GM12878 (cell line): Measurements from ENCODE around the gene ARID1A. TPM values are rescaled to one million over a fixed set of nuclear protein-coding genes. Genes with fewer than 3 reads are reported as not detected.

Source experiments
- ATAC-seq: fragments of 200-7000 bp; cut with Tn5 transposase; 3 replicates; pipeline ENCODE4 v1.9.1; 2020; ENCODE audit warnings: mild to moderate bottlenecking, moderate library complexity
- BruUV-seq: library from RNA; stranded (reverse); fragments of 400-500 nt; replicated peaks from 2 replicates; lab custom pipeline; 2021; lab: Mats Ljungman, UMichigan
- CTCF ChIA-PET: fragments of 300-600 bp; sonication (Branson Sonifier 250); formaldehyde crosslinking; extraction: SDS; loops from one replicate; lab custom pipeline; 2021; ENCODE audit warnings: inconsistent platforms; lab: Yijun Ruan, JAX
- POLR2A ChIA-PET: fragments of 350-600 bp; formaldehyde crosslinking; extraction: SDS; loops from one replicate; lab custom pipeline; 2021; ENCODE audit warnings: inconsistent platforms; lab: Charles Lee
- RAD21 ChIA-PET: fragments of 300-600 bp; sonication (Branson Sonifier 250); formaldehyde crosslinking; loops from one replicate; lab custom pipeline; 2023; ENCODE audit warnings: antibody characterized with exemption; ENCODE audit not compliant: unreplicated experiment; lab: Charles Lee
- SMC1A ChIA-PET: fragments of 300-600 bp; sonication (Branson Sonifier 250); formaldehyde crosslinking; loops from one replicate; lab custom pipeline; 2023; ENCODE audit not compliant: unreplicated experiment, uncharacterized antibody; lab: Charles Lee
- DNase-seq: peaks from one replicate; pipeline ENCODE4 v3.0.0-alpha.2; 2011; ENCODE audit warnings: low read depth, low spot score
- FAIRE-seq: peaks from 3 replicates; lab custom pipeline; 2011; peaks lifted over from hg19 to GRCh38; lab: Jason Lieb, UNC
- H2AFZ ChIP-seq: 2 replicates; pipeline ENCODE4 v1.6.0; 2011; ENCODE audit warnings: low read depth, low read length, control low read depth; ENCODE audit not compliant: control insufficient read depth
- H3K27ac ChIP-seq: 2 replicates; pipeline ENCODE4 v1.5.1; 2011; ENCODE audit warnings: control low read depth; ENCODE audit not compliant: control insufficient read depth, insufficient read depth
- H3K27me3 ChIP-seq, 2 experiments: replicated peaks in 1 of 2; 2 replicates each; pipeline versions ENCODE4 v1.6.0 to v1.6.1; 2011; ENCODE audit warnings: low read length in 1 of 2; ENCODE audit not compliant: control insufficient read depth in 2 of 2, insufficient read depth in 2 of 2
- H3K36me3 ChIP-seq, 2 experiments: 2 replicates each; pipeline ENCODE4 v1.5.1; 2011; ENCODE audit warnings: low read length in 1 of 2; ENCODE audit not compliant: control insufficient read depth in 2 of 2, insufficient read depth in 2 of 2
- H3K4me1 ChIP-seq: 2 replicates; pipeline ENCODE4 v1.6.1; 2011; ENCODE audit warnings: mild to moderate bottlenecking, low read length, moderate library complexity, mixed read lengths; ENCODE audit not compliant: control insufficient read depth, insufficient read depth
- H3K4me2 ChIP-seq: 2 replicates; pipeline ENCODE4 v1.6.0; 2011; ENCODE audit warnings: control low read depth; ENCODE audit not compliant: control insufficient read depth, insufficient read depth
- H3K4me3 ChIP-seq: fragments of 200-600 bp; sonication (generic); 2 replicates; pipeline ENCODE4 v1.5.1; 2016
- H3K79me2 ChIP-seq: 2 replicates; pipeline ENCODE4 v1.6.0; 2011; ENCODE audit warnings: low read length; ENCODE audit not compliant: control insufficient read depth, insufficient read depth
- H3K9ac ChIP-seq: 2 replicates; pipeline ENCODE4 v1.8.0; 2011; ENCODE audit warnings: low read length, control low read depth, mixed read lengths; ENCODE audit not compliant: control insufficient read depth, insufficient read depth
- H3K9me3 ChIP-seq: replicated peaks from 3 replicates; pipeline ENCODE4 v1.5.1; 2011; ENCODE audit warnings: mild to moderate bottlenecking, low read length; ENCODE audit not compliant: control insufficient read depth, insufficient read depth
- H4K20me1 ChIP-seq: 2 replicates; pipeline ENCODE4 v1.6.0; 2011; ENCODE audit not compliant: control insufficient read depth, insufficient read depth
- PAX5 ChIP-seq: IDR thresholded peaks from 2 replicates; pipeline ENCODE4 v1.6.1; 2011; ENCODE audit warnings: low read depth, low read length, borderline replicate concordance
- SMARCA5 ChIP-seq: fragments of 450-650 bp; IDR thresholded peaks from 2 replicates; pipeline ENCODE4 v1.6.1; 2017; ENCODE audit warnings: mild to moderate bottlenecking
- WGBS: methylation state at CpG from one replicate; pipeline ENCODE4 v1.1.6; 2016; ENCODE audit warnings: low lambda C conversion rate; ENCODE audit not compliant: insufficient replicate concordance, insufficient coverage; ENCODE audit errors: missing lambda C conversion rate; 5-methylcytosine and 5-hydroxymethylcytosine counted together
- in situ Hi-C: fragments of 300-500 bp; cut with MboI; formaldehyde crosslinking; loops from 9 replicates; pipeline ENCODE4 v1.14.3; 2018; ENCODE audit warnings: mixed read lengths
- intact Hi-C: fragments of 100-400 bp; cut with micrococcal nuclease; formaldehyde crosslinking; loops from one replicate; pipeline ENCODE4 v1.14.2; 2022; ENCODE audit not compliant: unreplicated experiment
- polyA plus RNA-seq, 11 experiments: library from polyadenylated mRNA; depleted of rRNA in 4 of 11; unstranded in 6 of 11; stranded (reverse) in 5 of 11; fragments of >200 nt; fragmentation: Nextera tagmentation in 4 of 11; fragmentation: Illumina TruSeq in 1 of 11; extraction: Ambion mirVana in 4 of 11; extraction: Trizol in 1 of 11; gene quantifications; 1 replicate in 1 of 11; 2 replicates in 10 of 11; pipeline versions ENCODE4 v1.2.1 to v1.2.3, GENCODE V29; 2011 to 2016; ENCODE audit warnings: inconsistent platforms in 2 of 11, missing spikeins in 2 of 11, low read depth in 1 of 11
- small RNA-seq: library from RNA; depleted of rRNA; stranded (forward); fragments of <200 nt; gene quantifications from one replicate; pipeline ENCODE3, GENCODE V24; 2014
- total RNA-seq, 4 experiments: library from RNA; depleted of rRNA in 3 of 4; stranded (reverse); fragments of >200 nt in 3 of 4; fragmentation: Illumina TruSeq in 1 of 4; extraction: Trizol in 1 of 4; gene quantifications; 2 replicates each; pipeline versions ENCODE4 v1.2.1 to v1.2.3, GENCODE V29; 2013 to 2021
- TF ChIP-seq, protein P1 (sequence below): fragments of 450-650 bp; IDR thresholded peaks from 2 replicates; pipeline ENCODE4 v1.6.1; 2017; ENCODE audit warnings: mild to moderate bottlenecking, low read depth, inconsistent platforms; ENCODE audit not compliant: poor library complexity, severe bottlenecking

The ARID1A gene
- total and polyA plus RNA-seq, 10 of the 15 experiments (the other 5 are each of a cell fraction or from before 2014, with no cell fraction given): 10.0 to 98.0 (median 23.5) TPM

DNA sequence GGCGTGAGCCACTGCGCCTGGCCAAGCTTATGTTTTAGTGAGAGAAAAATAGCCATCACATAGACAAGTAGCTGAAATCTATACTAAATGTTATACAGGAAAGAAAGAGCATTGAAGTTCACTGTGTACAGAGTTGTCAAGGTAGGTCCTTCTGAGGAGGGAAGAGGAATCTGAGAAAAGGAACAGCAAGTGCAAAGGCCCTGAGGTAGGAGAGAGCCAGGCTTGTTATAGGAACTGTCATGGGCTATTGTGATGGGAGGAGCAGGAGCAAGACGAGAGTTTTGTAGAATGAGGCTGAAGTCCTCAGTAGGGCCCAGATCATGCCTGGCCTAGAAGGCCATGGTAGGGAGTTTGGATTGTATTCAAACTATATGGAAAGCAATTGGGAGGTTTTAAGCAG is 135.2 kb downstream of the ARID1A start:
- POLR2A ChIA-PET: interaction anchor here (0.5 to 7.6 kb wide), 7 partner anchors 8 to 392 kb away, joined by 3 to 56 read pairs (median 6); no protein-coding TSS in a partner anchor
- FAIRE-seq (no peak), ATAC-seq (no peak), DNase-seq (no peak)
- no TSS peak for BruUV-seq
- no peaks in the 10 kb centered on the region for H3K9me3 ChIP-seq
- RAD21 ChIA-PET: interaction anchor here (0.6 to 3.6 kb wide), 8 partner anchors 10 to 193 kb away, joined by 3 to 26 read pairs (median 6); no protein-coding TSS in a partner anchor
- H4K20me1 ChIP-seq: no peaks in the 10 kb centered on the region
- H3K79me2 ChIP-seq: peaks cover 73% of the 10 kb centered on the region
- 98% methylated on average over 3 of the region's 3 CpGs for WGBS
- CTCF ChIA-PET: interaction anchor here (1.1 to 7.7 kb wide), 9 partner anchors 8 to 229 kb away, joined by 4 to 117 read pairs (median 6); no protein-coding TSS in a partner anchor
- H3K4me3 ChIP-seq: peak overlapping the region; percentile 46
- H3K36me3 ChIP-seq: peaks cover 5 to 27% of the 10 kb centered on the region in 2 experiments
- TF ChIP-seq, protein P1, sequence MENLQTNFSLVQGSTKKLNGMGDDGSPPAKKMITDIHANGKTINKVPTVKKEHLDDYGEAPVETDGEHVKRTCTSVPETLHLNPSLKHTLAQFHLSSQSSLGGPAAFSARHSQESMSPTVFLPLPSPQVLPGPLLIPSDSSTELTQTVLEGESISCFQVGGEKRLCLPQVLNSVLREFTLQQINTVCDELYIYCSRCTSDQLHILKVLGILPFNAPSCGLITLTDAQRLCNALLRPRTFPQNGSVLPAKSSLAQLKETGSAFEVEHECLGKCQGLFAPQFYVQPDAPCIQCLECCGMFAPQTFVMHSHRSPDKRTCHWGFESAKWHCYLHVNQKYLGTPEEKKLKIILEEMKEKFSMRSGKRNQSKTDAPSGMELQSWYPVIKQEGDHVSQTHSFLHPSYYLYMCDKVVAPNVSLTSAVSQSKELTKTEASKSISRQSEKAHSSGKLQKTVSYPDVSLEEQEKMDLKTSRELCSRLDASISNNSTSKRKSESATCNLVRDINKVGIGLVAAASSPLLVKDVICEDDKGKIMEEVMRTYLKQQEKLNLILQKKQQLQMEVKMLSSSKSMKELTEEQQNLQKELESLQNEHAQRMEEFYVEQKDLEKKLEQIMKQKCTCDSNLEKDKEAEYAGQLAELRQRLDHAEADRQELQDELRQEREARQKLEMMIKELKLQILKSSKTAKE: no peak
- no peak for TF ChIP-seq PAX5
- TF ChIP-seq SMARCA5: 0 out of 2 replicates have a peak, but pooled peaks have one; percentile 58
- in situ Hi-C loops: no loop called here
- peaks cover 37% of the 10 kb centered on the region for H3K4me1 ChIP-seq
- no peaks in the 10 kb centered on the region for H3K27me3 ChIP-seq
- no peak overlapping the region for H2AFZ ChIP-seq
- no peak overlapping the region; the same call in 1 of the 2 replicates for H3K9ac ChIP-seq
- intact Hi-C loops: no loop called here
- H3K4me2 ChIP-seq: peak overlapping the region; percentile 10
- peak overlapping the region; percentile 24 for H3K27ac ChIP-seq
- SMC1A ChIA-PET: interaction anchor here (0.8 to 7.2 kb wide), 7 partner anchors 8 to 228 kb away, joined by 3 to 57 read pairs (median 10); partner anchors contain the start of gene PIGV

Small RNA genes lying within 50 kb of the gene (small RNA-seq; reads per million reads assigned to genes)
- gene AL627082.1 (not detected), gene RN7SL165P (not detected)

Other genes starting within 250 kb of the ARID1A start
Only the 7 nearest of the 9 such genes appear.
- gene RPS6KA1, start 166.3 kb upstream of the ARID1A start, total RNA-seq (2014; rRNA removed): 118 and 136 TPM in 2 replicates
- 75.2 and 83.4 TPM in 2 replicates for gene RPS6KA1, start 166.3 kb upstream of the ARID1A start, total RNA-seq (2014; rRNA removed; fragmentation: Illumina TruSeq; extraction: Trizol)
- 115 and 116 TPM in 2 replicates for gene RPS6KA1, start 166.3 kb upstream of the ARID1A start, total RNA-seq (2021)
- 53.7 and 92.1 TPM in 2 replicates for gene RPS6KA1, start 166.3 kb upstream of the ARID1A start, polyA plus RNA-seq (2011; rRNA removed)
- 72.1 and 74.9 TPM in 2 replicates for gene RPS6KA1, start 166.3 kb upstream of the ARID1A start, polyA plus RNA-seq (2014; fragmentation: Illumina TruSeq; extraction: Trizol)
- 1 to 10 TPM; 5.0 to 9.9 TPM for gene RPS6KA1, start 166.3 kb upstream of the ARID1A start, polyA plus RNA-seq (2014; fragmentation: Nextera tagmentation; extraction: Ambion mirVana)
- gene RPS6KA1, start 166.3 kb upstream of the ARID1A start, polyA plus RNA-seq (2014; rRNA removed): 89.3 and 90.9 TPM in 2 replicates
- 100 to 1,000 TPM in 1 of 2 experiments, 10 to 100 TPM in 1; 99.4 to 106 TPM for gene RPS6KA1, start 166.3 kb upstream of the ARID1A start, polyA plus RNA-seq (2016; fragmentation: Nextera tagmentation; extraction: Ambion mirVana)
- 13.5 and 15.4 TPM in 2 replicates for gene PIGV, start 91.9 kb downstream of the ARID1A start, total RNA-seq (2014; rRNA removed)
- 10.9 and 11.1 TPM in 2 replicates for gene PIGV, start 91.9 kb downstream of the ARID1A start, total RNA-seq (2014; rRNA removed; fragmentation: Illumina TruSeq; extraction: Trizol)
- gene PIGV, start 91.9 kb downstream of the ARID1A start, total RNA-seq (2021): 10.4 and 10.7 TPM in 2 replicates
- 11.0 and 17.3 TPM in 2 replicates for gene PIGV, start 91.9 kb downstream of the ARID1A start, polyA plus RNA-seq (2011; rRNA removed)
- 10.4 and 11.2 TPM in 2 replicates for gene PIGV, start 91.9 kb downstream of the ARID1A start, polyA plus RNA-seq (2014; fragmentation: Illumina TruSeq; extraction: Trizol)
- 10 to 100 TPM in 1 of 2 experiments, 1 to 10 TPM in 1; 8.8 to 12.8 TPM for gene PIGV, start 91.9 kb downstream of the ARID1A start, polyA plus RNA-seq (2014; fragmentation: Nextera tagmentation; extraction: Ambion mirVana)
- 8.0 and 9.8 TPM in 2 replicates for gene PIGV, start 91.9 kb downstream of the ARID1A start, polyA plus RNA-seq (2014; rRNA removed)
- 10 to 100 TPM; 15.8 to 18.1 TPM for gene PIGV, start 91.9 kb downstream of the ARID1A start, polyA plus RNA-seq (2016; fragmentation: Nextera tagmentation; extraction: Ambion mirVana)
- gene ZDHHC18, start 130.7 kb downstream of the ARID1A start, total RNA-seq (2014; rRNA removed): 22.0 and 25.0 TPM in 2 replicates
- 17.3 and 17.6 TPM in 2 replicates for gene ZDHHC18, start 130.7 kb downstream of the ARID1A start, total RNA-seq (2014; rRNA removed; fragmentation: Illumina TruSeq; extraction: Trizol)
- 34.4 and 35.9 TPM in 2 replicates for gene ZDHHC18, start 130.7 kb downstream of the ARID1A start, total RNA-seq (2021)
- gene ZDHHC18, start 130.7 kb downstream of the ARID1A start, polyA plus RNA-seq (2011; rRNA removed): 41.8 and 81.2 TPM in 2 replicates
- gene ZDHHC18, start 130.7 kb downstream of the ARID1A start, polyA plus RNA-seq (2014; fragmentation: Illumina TruSeq; extraction: Trizol): 31.7 and 39.1 TPM in 2 replicates
- 1 to 10 TPM in 1 of 2 experiments, under 1 TPM in 1; 0.40 to 1.2 TPM for gene ZDHHC18, start 130.7 kb downstream of the ARID1A start, polyA plus RNA-seq (2014; fragmentation: Nextera tagmentation; extraction: Ambion mirVana)
- 40.7 and 42.7 TPM in 2 replicates for gene ZDHHC18, start 130.7 kb downstream of the ARID1A start, polyA plus RNA-seq (2014; rRNA removed)
- gene ZDHHC18, start 130.7 kb downstream of the ARID1A start, polyA plus RNA-seq (2016; fragmentation: Nextera tagmentation; extraction: Ambion mirVana): 1 to 10 TPM; 1.3 to 2.0 TPM
- 2.0 and 2.7 TPM in 2 replicates for gene SFN, start 167.1 kb downstream of the ARID1A start, total RNA-seq (2014; rRNA removed)
- gene SFN, start 167.1 kb downstream of the ARID1A start, total RNA-seq (2014; rRNA removed; fragmentation: Illumina TruSeq; extraction: Trizol): 1.7 and 2.1 TPM in 2 replicates
- 2.9 and 4.1 TPM in 2 replicates for gene SFN, start 167.1 kb downstream of the ARID1A start, total RNA-seq (2021)
- 0.06 and 0.19 TPM in 2 replicates for gene SFN, start 167.1 kb downstream of the ARID1A start, polyA plus RNA-seq (2011; rRNA removed)
- gene SFN, start 167.1 kb downstream of the ARID1A start, polyA plus RNA-seq (2014; fragmentation: Illumina TruSeq; extraction: Trizol): 0.14 and 1.2 TPM in 2 replicates
- gene SFN, start 167.1 kb downstream of the ARID1A start, polyA plus RNA-seq (2014; fragmentation: Nextera tagmentation; extraction: Ambion mirVana): under 1 TPM; 0.27 to 0.33 TPM
- 2.7 and 3.2 TPM in 2 replicates for gene SFN, start 167.1 kb downstream of the ARID1A start, polyA plus RNA-seq (2014; rRNA removed)
- gene SFN, start 167.1 kb downstream of the ARID1A start, polyA plus RNA-seq (2016; fragmentation: Nextera tagmentation; extraction: Ambion mirVana): under 1 TPM; 0.63 to 0.82 TPM
- 17.6 and 20.6 TPM in 2 replicates for gene GPN2, start 194.3 kb downstream of the ARID1A start, total RNA-seq (2014; rRNA removed)
- 12.2 and 15.8 TPM in 2 replicates for gene GPN2, start 194.3 kb downstream of the ARID1A start, total RNA-seq (2014; rRNA removed; fragmentation: Illumina TruSeq; extraction: Trizol)
- gene GPN2, start 194.3 kb downstream of the ARID1A start, total RNA-seq (2021): 41.1 and 47.8 TPM in 2 replicates
- 28.3 and 61.4 TPM in 2 replicates for gene GPN2, start 194.3 kb downstream of the ARID1A start, polyA plus RNA-seq (2011; rRNA removed)
- 15.3 and 17.7 TPM in 2 replicates for gene GPN2, start 194.3 kb downstream of the ARID1A start, polyA plus RNA-seq (2014; fragmentation: Illumina TruSeq; extraction: Trizol)
- gene GPN2, start 194.3 kb downstream of the ARID1A start, polyA plus RNA-seq (2014; fragmentation: Nextera tagmentation; extraction: Ambion mirVana): 10 to 100 TPM in 1 of 2 experiments, 1 to 10 TPM in 1; 8.3 to 17.4 TPM
- 28.9 and 32.7 TPM in 2 replicates for gene GPN2, start 194.3 kb downstream of the ARID1A start, polyA plus RNA-seq (2014; rRNA removed)
- gene GPN2, start 194.3 kb downstream of the ARID1A start, polyA plus RNA-seq (2016; fragmentation: Nextera tagmentation; extraction: Ambion mirVana): 10 to 100 TPM; 51.1 to 59.7 TPM
- 9.2 and 10.1 TPM in 2 replicates for gene GPATCH3, start 204.5 kb downstream of the ARID1A start, total RNA-seq (2014; rRNA removed)
- 5.8 and 7.5 TPM in 2 replicates for gene GPATCH3, start 204.5 kb downstream of the ARID1A start, total RNA-seq (2014; rRNA removed; fragmentation: Illumina TruSeq; extraction: Trizol)
- gene GPATCH3, start 204.5 kb downstream of the ARID1A start, total RNA-seq (2021): 11.5 and 13.4 TPM in 2 replicates
- gene GPATCH3, start 204.5 kb downstream of the ARID1A start, polyA plus RNA-seq (2011; rRNA removed): 2.5 and 4.5 TPM in 2 replicates
- gene GPATCH3, start 204.5 kb downstream of the ARID1A start, polyA plus RNA-seq (2014; fragmentation: Illumina TruSeq; extraction: Trizol): 4.8 and 7.8 TPM in 2 replicates
- gene GPATCH3, start 204.5 kb downstream of the ARID1A start, polyA plus RNA-seq (2014; fragmentation: Nextera tagmentation; extraction: Ambion mirVana): 1 to 10 TPM in 1 of 2 experiments, under 1 TPM in 1; 0.56 to 2.9 TPM
- 9.6 and 11.8 TPM in 2 replicates for gene GPATCH3, start 204.5 kb downstream of the ARID1A start, polyA plus RNA-seq (2014; rRNA removed)
- 10 to 100 TPM; 11.2 to 12.9 TPM for gene GPATCH3, start 204.5 kb downstream of the ARID1A start, polyA plus RNA-seq (2016; fragmentation: Nextera tagmentation; extraction: Ambion mirVana)
- gene NR0B2, start 218.0 kb downstream of the ARID1A start, total RNA-seq (2014; rRNA removed): not detected in 2 replicates
- gene NR0B2, start 218.0 kb downstream of the ARID1A start, total RNA-seq (2014; rRNA removed; fragmentation: Illumina TruSeq; extraction: Trizol): not detected in 2 replicates
- not detected in 2 replicates for gene NR0B2, start 218.0 kb downstream of the ARID1A start, total RNA-seq (2021)
- gene NR0B2, start 218.0 kb downstream of the ARID1A start, polyA plus RNA-seq (2011; rRNA removed): not detected in 2 replicates
- gene NR0B2, start 218.0 kb downstream of the ARID1A start, polyA plus RNA-seq (2014; fragmentation: Illumina TruSeq; extraction: Trizol): not detected in 2 replicates
- not detected for gene NR0B2, start 218.0 kb downstream of the ARID1A start, polyA plus RNA-seq (2014; fragmentation: Nextera tagmentation; extraction: Ambion mirVana)
- not detected in 2 replicates for gene NR0B2, start 218.0 kb downstream of the ARID1A start, polyA plus RNA-seq (2014; rRNA removed)
- not detected for gene NR0B2, start 218.0 kb downstream of the ARID1A start, polyA plus RNA-seq (2016; fragmentation: Nextera tagmentation; extraction: Ambion mirVana)